Keratinocyte (primary cell): Measurements from ENCODE around the gene IL17RD. TPM values are rescaled to one million over a fixed set of nuclear protein-coding genes. Genes with fewer than 3 reads are reported as not detected.

Experiments
- DNase-seq: peaks from one replicate; pipeline ENCODE4 v3.0.0-alpha.2; 2011; ENCODE audit warnings: low read depth, missing footprints, low spot score
- FAIRE-seq: peaks from 2 replicates; lab custom pipeline; 2011; peaks lifted over from hg19 to GRCh38; lab: Jason Lieb, UNC
- H2AFZ ChIP-seq: 2 replicates; pipeline ENCODE4 v1.6.0; 2012; ENCODE audit warnings: low read length, control low read depth, inconsistent platforms; ENCODE audit not compliant: control insufficient read depth
- H3K27ac ChIP-seq: 2 replicates; pipeline ENCODE4 v1.5.1; 2011; ENCODE audit warnings: low read length; ENCODE audit not compliant: control insufficient read depth, insufficient read depth
- H3K27me3 ChIP-seq: 3 replicates; pipeline ENCODE4 v1.6.0; 2011; ENCODE audit warnings: low read length; ENCODE audit not compliant: control insufficient read depth, insufficient read depth; ENCODE audit errors: extremely low read depth
- H3K36me3 ChIP-seq, 2 experiments: 2 replicates in 1 of 2; 3 replicates in 1 of 2; pipeline ENCODE4 v1.5.1; 2011; ENCODE audit warnings: low read length in 2 of 2, mild to moderate bottlenecking in 1 of 2; ENCODE audit not compliant: control insufficient read depth in 2 of 2, insufficient read depth in 2 of 2; ENCODE audit errors: extremely low read depth in 1 of 2
- H3K4me1 ChIP-seq: 3 replicates; pipeline ENCODE4 v1.5.1; 2011; ENCODE audit warnings: low read length; ENCODE audit not compliant: control insufficient read depth, insufficient read depth; ENCODE audit errors: extremely low read depth
- H3K4me2 ChIP-seq: 3 replicates; pipeline ENCODE4 v1.6.0; 2011; ENCODE audit warnings: low read depth, low read length; ENCODE audit not compliant: control insufficient read depth, insufficient read depth; ENCODE audit errors: extremely low read depth
- H3K4me3 ChIP-seq, 3 experiments: fragments of 200-600 bp in 1 of 3; sonication (generic) in 1 of 3; 2 replicates in 2 of 3; 3 replicates in 1 of 3; pipeline ENCODE4 v1.5.1; 2011 to 2016; ENCODE audit warnings: low read length in 3 of 3, mild to moderate bottlenecking in 3 of 3, control low read depth in 2 of 3, inconsistent platforms in 1 of 3, low read depth in 1 of 3, mixed read lengths in 1 of 3, mixed run types in 1 of 3, moderate library complexity in 1 of 3; ENCODE audit not compliant: control insufficient read depth in 2 of 3, insufficient read depth in 2 of 3; ENCODE audit errors: extremely low read depth in 1 of 3
- H3K79me2 ChIP-seq: 2 replicates; pipeline ENCODE4 v1.6.0; 2012; ENCODE audit warnings: low read length; ENCODE audit not compliant: control insufficient read depth, insufficient read depth
- H3K9ac ChIP-seq: 3 replicates; pipeline ENCODE4 v1.6.0; 2011; ENCODE audit warnings: low read length; ENCODE audit not compliant: control insufficient read depth, insufficient read depth; ENCODE audit errors: extremely low read depth
- H3K9me1 ChIP-seq: 3 replicates; pipeline ENCODE4 v1.6.0; 2011; ENCODE audit warnings: low read length; ENCODE audit not compliant: control insufficient read depth, insufficient read depth; ENCODE audit errors: extremely low read depth
- H3K9me3 ChIP-seq: 2 replicates; pipeline ENCODE4 v1.5.1; 2012; ENCODE audit warnings: low read depth, low read length; ENCODE audit not compliant: control insufficient read depth
- H4K20me1 ChIP-seq: 3 replicates; pipeline ENCODE4 v1.6.0; 2011; ENCODE audit warnings: low read length; ENCODE audit not compliant: control insufficient read depth, insufficient read depth; ENCODE audit errors: extremely low read depth
- CTCF ChIP-seq, 3 experiments: IDR thresholded peaks in 1 of 3; conservative IDR thresholded peaks in 1 of 3; optimal IDR thresholded peaks in 1 of 3; 2 replicates in 2 of 3; 3 replicates in 1 of 3; pipeline versions ENCODE3 to v1.5.1; 2011; ENCODE audit warnings: low read length in 3 of 3, mild to moderate bottlenecking in 3 of 3, moderate library complexity in 2 of 3, control low read depth in 1 of 3, inconsistent platforms in 1 of 3; ENCODE audit not compliant: insufficient read depth in 2 of 3; ENCODE audit errors: extremely low read depth in 1 of 3
- EZH2 ChIP-seq: IDR thresholded peaks from one replicate; pipeline ENCODE4 v1.6.1; 2012; ENCODE audit warnings: inconsistent platforms, mild to moderate bottlenecking, low read length, moderate library complexity
- dilution Hi-C: fragments of 300-500 bp; cut with MboI; formaldehyde crosslinking; loops from one replicate; pipeline ENCODE4 v1.7.0; 2020; ENCODE audit warnings: low sequenced_read_pairs; ENCODE audit not compliant: extremely low pct_ligation_motif_present
- polyA plus RNA-seq, 5 experiments: library from polyadenylated mRNA; depleted of rRNA in 3 of 5; stranded (reverse) in 3 of 5; stranded (forward) in 1 of 5; unstranded in 1 of 5; fragments of >200 nt; gene quantifications; 1 replicate in 1 of 5; 2 replicates in 3 of 5; 3 replicates in 1 of 5; pipeline versions ENCODE4 v1.2.1 to v1.2.3, GENCODE V29; 2011 to 2012; ENCODE audit warnings: missing spikeins in 2 of 5, low read depth in 1 of 5, low replicate concordance in 1 of 5

IL17RD gene
- polyA plus RNA-seq, 1 donor (not counting 4 experiments of a cell fraction or from before 2014, with no cell fraction given), result 1.4 TPM

GRCh38 chr3:57163751-57164150 is 1.4 kb downstream of the IL17RD start:
- H3K4me1 ChIP-seq, result no peaks in the 10 kb centered on the region
- peak overlapping the region; percentile 87 for H3K4me2 ChIP-seq
- peaks cover 23% of the 10 kb centered on the region for H3K27me3 ChIP-seq
- dilution Hi-C loops, result no loop called here
- FAIRE-seq, result no peak
- H3K9ac ChIP-seq, result no peak overlapping the region
- H3K9me1 ChIP-seq, result no peaks in the 10 kb centered on the region
- H3K4me3 ChIP-seq, result no peak overlapping the region
- no peak for DNase-seq
- no peaks in the 10 kb centered on the region for H3K36me3 ChIP-seq
- H3K79me2 ChIP-seq, result no peaks in the 10 kb centered on the region
- no peak overlapping the region for H3K27ac ChIP-seq
- no peaks in the 10 kb centered on the region for H3K9me3 ChIP-seq
- no peak overlapping the region for H2AFZ ChIP-seq
- no peak for TF ChIP-seq CTCF (optimal IDR thresholded peaks at IDR 0.05 in 1 of 3, IDR thresholded peaks at IDR 0.05 in 1 of 3, conservative IDR thresholded peaks at IDR 0.05 in 1 of 3; ENCODE audit: extremely low read depth in 1 of 3, insufficient read depth in 2 of 3, low read length in 3 of 3)
- no peak for TF ChIP-seq EZH2
- H4K20me1 ChIP-seq, result peaks cover 3% of the 10 kb centered on the region

GRCh38 chr3:57161915-57162314 is 3.2 kb downstream of the IL17RD start:
- no peaks in the 10 kb centered on the region for H3K9me1 ChIP-seq
- H3K9me3 ChIP-seq, result no peaks in the 10 kb centered on the region
- peaks cover 3% of the 10 kb centered on the region for H4K20me1 ChIP-seq
- peaks cover 22% of the 10 kb centered on the region for H3K27me3 ChIP-seq
- no peak overlapping the region for H3K4me3 ChIP-seq
- DNase-seq (no peak), FAIRE-seq (no peak)
- TF ChIP-seq EZH2 (no peak), CTCF (optimal IDR thresholded peaks at IDR 0.05 in 1 of 3, IDR thresholded peaks at IDR 0.05 in 1 of 3, conservative IDR thresholded peaks at IDR 0.05 in 1 of 3; ENCODE audit: extremely low read depth in 1 of 3, insufficient read depth in 2 of 3, low read length in 3 of 3) (no peak)
- no peaks in the 10 kb centered on the region for H3K4me1 ChIP-seq
- no peak overlapping the region for H2AFZ ChIP-seq
- no peaks in the 10 kb centered on the region for H3K79me2 ChIP-seq
- no peaks in the 10 kb centered on the region for H3K36me3 ChIP-seq
- H3K4me2 ChIP-seq, result no peak overlapping the region
- H3K27ac ChIP-seq, result no peak overlapping the region
- no peak overlapping the region for H3K9ac ChIP-seq
- dilution Hi-C loops, result no loop called here
